HepG2 (cell line): ENCODE results near the gene JPT2. TPM values are rescaled to one million over a fixed set of nuclear protein-coding genes. Genes with fewer than 3 reads are reported as not detected.

Source experiments
- ATAC-seq: fragments of 200-7000 bp; cut with Tn5 transposase; 3 replicates; pipeline ENCODE4 v1.9.1; 2020; ENCODE audit warnings: mild to moderate bottlenecking, moderate library complexity
- BruUV-seq: library from RNA; stranded (reverse); fragments of 400-500 nt; replicated peaks from 2 replicates; lab custom pipeline; 2021; lab: Mats Ljungman, UMichigan
- CTCF ChIA-PET: fragments of 300-600 bp; formaldehyde crosslinking; extraction: SDS; loops from one replicate; lab custom pipeline; 2021; ENCODE audit warnings: low total read pairs, inconsistent platforms, low intra/inter-chr PET ratio; lab: Yijun Ruan, JAX
- POLR2A ChIA-PET: fragments of 350-600 bp; sonication (Branson Sonifier 250); formaldehyde crosslinking; loops from one replicate; lab custom pipeline; 2020; ENCODE audit warnings: antibody characterized with exemption, inconsistent platforms; lab: Yijun Ruan, JAX
- DNase-seq: peaks from one replicate; pipeline ENCODE4 v3.0.0-alpha.2; 2015; ENCODE audit warnings: low spot score
- FAIRE-seq: peaks from 3 replicates; lab custom pipeline; 2011; peaks lifted over from hg19 to GRCh38; lab: Jason Lieb, UNC
- H2AFZ ChIP-seq: one replicate; pipeline ENCODE4 v1.6.1; 2011; ENCODE audit warnings: low read length, inconsistent platforms
- H3K27ac ChIP-seq: fragments of 300-600 bp; 3 replicates; pipeline ENCODE4 v1.8.0; 2011; ENCODE audit warnings: mixed run types, mild to moderate bottlenecking, mixed read lengths, low read length, inconsistent platforms; ENCODE audit not compliant: insufficient read depth; ENCODE audit errors: extremely low read length
- H3K27me3 ChIP-seq, 2 experiments: fragments of 200-600 bp in 1 of 2; 2 replicates in 1 of 2; 3 replicates in 1 of 2; pipeline versions ENCODE4 v1.6.0 to v1.8.0; 2011; ENCODE audit warnings: low read length in 2 of 2, mild to moderate bottlenecking in 2 of 2, moderate library complexity in 2 of 2, inconsistent platforms in 1 of 2; ENCODE audit not compliant: insufficient read depth in 2 of 2, control insufficient read depth in 1 of 2
- H3K36me3 ChIP-seq, 2 experiments: fragments of 200-600 bp in 1 of 2; replicated peaks in 1 of 2; 2 replicates in 1 of 2; 3 replicates in 1 of 2; pipeline versions ENCODE4 v1.5.1 to v1.8.0; 2011; ENCODE audit warnings: low read length in 2 of 2, inconsistent platforms in 1 of 2; ENCODE audit not compliant: insufficient read depth in 2 of 2, control insufficient read depth in 1 of 2
- H3K4me1 ChIP-seq: 2 replicates; pipeline ENCODE4 v1.5.1; 2012; ENCODE audit warnings: low read length, inconsistent platforms; ENCODE audit not compliant: insufficient read depth
- H3K4me2 ChIP-seq: 2 replicates; pipeline ENCODE4 v1.6.0; 2011; ENCODE audit warnings: low read depth, low read length, inconsistent platforms
- H3K4me3 ChIP-seq, 3 experiments: fragments of 200-600 bp in 1 of 3; sonication (generic), shearing (Covaris generic) in 1 of 3; replicated peaks in 1 of 3; 2 replicates each; pipeline ENCODE4 v1.5.1; 2011 to 2016; ENCODE audit warnings: low read length in 3 of 3, inconsistent platforms in 2 of 3, low read depth in 2 of 3, mild to moderate bottlenecking in 2 of 3, control low read depth in 1 of 3, mixed read lengths in 1 of 3; ENCODE audit not compliant: insufficient read depth in 1 of 3
- H3K79me2 ChIP-seq: one replicate; pipeline ENCODE4 v1.6.1; 2011; ENCODE audit warnings: low read length, inconsistent platforms; ENCODE audit not compliant: insufficient read depth
- H3K9ac ChIP-seq: 2 replicates; pipeline ENCODE4 v1.6.0; 2011; ENCODE audit warnings: mild to moderate bottlenecking, low read depth, low read length, inconsistent platforms; ENCODE audit not compliant: insufficient read depth
- H3K9me3 ChIP-seq: 2 replicates; pipeline ENCODE4 v1.5.1; 2012; ENCODE audit warnings: mild to moderate bottlenecking, low read length
- H4K20me1 ChIP-seq: 2 replicates; pipeline ENCODE4 v1.6.0; 2011; ENCODE audit warnings: inconsistent platforms, mild to moderate bottlenecking, low read length, moderate library complexity; ENCODE audit not compliant: insufficient read depth
- ARNT2 ChIP-seq: sonication (generic); formaldehyde crosslinking; IDR thresholded peaks from 2 replicates; pipeline ENCODE4 v1.8.0; 2022; ENCODE audit warnings: mild to moderate bottlenecking, low read depth, missing genetic modification reagents, moderate library complexity
- ATF7 ChIP-seq, 2 experiments: fragments of 450-650 bp in 1 of 2; sonication (generic) in 1 of 2; formaldehyde crosslinking in 1 of 2; IDR thresholded peaks; 2 replicates each; pipeline versions ENCODE4 v1.4.0 to v1.6.1; 2016 to 2020; ENCODE audit warnings: antibody characterized with exemption in 1 of 2, mild to moderate bottlenecking in 1 of 2, missing genetic modification reagents in 1 of 2
- E2F5 ChIP-seq: sonication (generic); formaldehyde crosslinking; conservative IDR thresholded peaks from 2 replicates; pipeline ENCODE4 v1.4.0; 2020; ENCODE audit warnings: missing genetic modification reagents
- FOXP1 ChIP-seq, 2 experiments: fragments of 450-650 bp in 1 of 2; IDR thresholded peaks; 2 replicates each; pipeline ENCODE4 v1.6.1; 2017 to 2018; ENCODE audit warnings: antibody characterized with exemption in 1 of 2
- IRX3 ChIP-seq: sonication (generic); formaldehyde crosslinking; IDR thresholded peaks from 2 replicates; pipeline ENCODE4 v1.8.1; 2023; ENCODE audit warnings: mild to moderate bottlenecking, low read depth, missing genetic modification reagents, borderline replicate concordance
- NPAS2 ChIP-seq: sonication (generic); formaldehyde crosslinking; IDR thresholded peaks from 2 replicates; pipeline ENCODE4 v1.8.0; 2022; ENCODE audit warnings: mild to moderate bottlenecking, missing genetic modification reagents, borderline replicate concordance
- PRDM15 ChIP-seq: sonication (generic); formaldehyde crosslinking; IDR thresholded peaks from 2 replicates; pipeline ENCODE4 v1.4.0; 2020; ENCODE audit warnings: missing genetic modification reagents
- RBM22 ChIP-seq: fragments of 200-400 bp; formaldehyde crosslinking; optimal IDR thresholded peaks from 2 replicates; pipeline ENCODE3; 2017; ENCODE audit warnings: mild to moderate bottlenecking, low read length, moderate library complexity
- REPIN1 ChIP-seq: sonication (generic); formaldehyde crosslinking; IDR thresholded peaks from 2 replicates; pipeline ENCODE4 v1.8.0; 2022; ENCODE audit warnings: missing genetic modification reagents, low read depth, mild to moderate bottlenecking, borderline replicate concordance
- SMAD3 ChIP-seq: sonication (generic); formaldehyde crosslinking; IDR thresholded peaks from 2 replicates; pipeline ENCODE4 v1.4.0; 2020; ENCODE audit warnings: missing genetic modification reagents
- SMC3 ChIP-seq: IDR thresholded peaks from 2 replicates; pipeline ENCODE4 v1.6.1; 2011; ENCODE audit warnings: low read length, improper control_type of control experiment
- THYN1 ChIP-seq: sonication (generic); formaldehyde crosslinking; IDR thresholded peaks from 2 replicates; pipeline ENCODE4 v1.8.1; 2023; ENCODE audit warnings: low read depth, mild to moderate bottlenecking, moderate library complexity, missing genetic modification reagents, borderline replicate concordance
- ZFP82 ChIP-seq: sonication (generic); formaldehyde crosslinking; IDR thresholded peaks from 2 replicates; pipeline ENCODE4 v1.5.1; 2020; ENCODE audit warnings: mild to moderate bottlenecking, missing genetic modification reagents, borderline replicate concordance
- ZIK1 ChIP-seq: sonication (generic); formaldehyde crosslinking; IDR thresholded peaks from 2 replicates; pipeline ENCODE4 v1.5.0; 2020; ENCODE audit warnings: mild to moderate bottlenecking, low read depth, missing genetic modification reagents, borderline replicate concordance
- ZNF264 ChIP-seq: sonication (generic); formaldehyde crosslinking; IDR thresholded peaks from 2 replicates; pipeline ENCODE4 v1.4.0; 2020; ENCODE audit warnings: missing genetic modification reagents
- WGBS: methylation state at CpG from one replicate; pipeline ENCODE4 v1.1.6; 2017; ENCODE audit warnings: low lambda C conversion rate; 5-methylcytosine and 5-hydroxymethylcytosine counted together
- in situ Hi-C: cut with HindIII; loops from 2 replicates; pipeline ENCODE4 v1.10.0; 2017; ENCODE audit warnings: low pct_unique_long_range_greater_than_20kb; ENCODE audit not compliant: extremely low pct_ligation_motif_present
- intact Hi-C: fragments of 100-400 bp; cut with micrococcal nuclease; formaldehyde crosslinking; loops from one replicate; pipeline ENCODE4 v1.10.0; 2022; ENCODE audit not compliant: unreplicated experiment
- polyA plus RNA-seq, 8 experiments: library from polyadenylated mRNA; depleted of rRNA in 3 of 8; stranded (reverse) in 7 of 8; unstranded in 1 of 8; fragments of >200 nt; fragmentation: Illumina TruSeq in 4 of 8; extraction: Trizol in 4 of 8; gene quantifications; 2 replicates each; pipeline versions ENCODE4 v1.2.1 to v1.2.3, GENCODE V29; 2011 to 2016; ENCODE audit warnings: low read depth in 4 of 8, missing spikeins in 1 of 8, mixed read lengths in 1 of 8; ENCODE audit not compliant: insufficient read depth in 1 of 8
- total RNA-seq, 5 experiments: library from RNA; depleted of rRNA; stranded (reverse); fragments of >200 nt; fragmentation: Illumina TruSeq; extraction: Trizol; gene quantifications; 2 replicates each; pipeline ENCODE4 v1.2.3, GENCODE V29; 2016; ENCODE audit warnings: low read depth in 1 of 5
- TF ChIP-seq, protein P1 (sequence below): sonication (generic); formaldehyde crosslinking; conservative IDR thresholded peaks from 2 replicates; pipeline ENCODE4 v1.4.0; 2020; ENCODE audit warnings: mild to moderate bottlenecking, missing genetic modification reagents, moderate library complexity

The JPT2 gene
- total and polyA plus RNA-seq, 2 of the 13 experiments (the other 11 are each of a cell fraction or from before 2014, with no cell fraction given) = 53.5 to 89.4 TPM

- H3K36me3 ChIP-seq = peaks cover 6 to 17% of the 10 kb centered on the region in 2 experiments; a peak in 4 of 5 replicates
- H3K27ac ChIP-seq = no peak overlapping the region
- DNase-seq (no peak), ATAC-seq (no peak), FAIRE-seq (no peak)
- no peaks in the 10 kb centered on the region for H3K79me2 ChIP-seq
- H3K4me2 ChIP-seq = no peak overlapping the region
- BruUV-seq = no TSS peak
- intact Hi-C loops (no loop called here), in situ Hi-C loops (no loop called here)
- WGBS = 97% methylated on average over 32 of the region's 33 CpGs
- H2AFZ ChIP-seq = no peak overlapping the region
- POLR2A ChIA-PET = no interaction called here
- TF ChIP-seq E2F5 (CRISPR knock-in tag) = no peak
- no peak for TF ChIP-seq RBM22
- TF ChIP-seq, protein P1, sequence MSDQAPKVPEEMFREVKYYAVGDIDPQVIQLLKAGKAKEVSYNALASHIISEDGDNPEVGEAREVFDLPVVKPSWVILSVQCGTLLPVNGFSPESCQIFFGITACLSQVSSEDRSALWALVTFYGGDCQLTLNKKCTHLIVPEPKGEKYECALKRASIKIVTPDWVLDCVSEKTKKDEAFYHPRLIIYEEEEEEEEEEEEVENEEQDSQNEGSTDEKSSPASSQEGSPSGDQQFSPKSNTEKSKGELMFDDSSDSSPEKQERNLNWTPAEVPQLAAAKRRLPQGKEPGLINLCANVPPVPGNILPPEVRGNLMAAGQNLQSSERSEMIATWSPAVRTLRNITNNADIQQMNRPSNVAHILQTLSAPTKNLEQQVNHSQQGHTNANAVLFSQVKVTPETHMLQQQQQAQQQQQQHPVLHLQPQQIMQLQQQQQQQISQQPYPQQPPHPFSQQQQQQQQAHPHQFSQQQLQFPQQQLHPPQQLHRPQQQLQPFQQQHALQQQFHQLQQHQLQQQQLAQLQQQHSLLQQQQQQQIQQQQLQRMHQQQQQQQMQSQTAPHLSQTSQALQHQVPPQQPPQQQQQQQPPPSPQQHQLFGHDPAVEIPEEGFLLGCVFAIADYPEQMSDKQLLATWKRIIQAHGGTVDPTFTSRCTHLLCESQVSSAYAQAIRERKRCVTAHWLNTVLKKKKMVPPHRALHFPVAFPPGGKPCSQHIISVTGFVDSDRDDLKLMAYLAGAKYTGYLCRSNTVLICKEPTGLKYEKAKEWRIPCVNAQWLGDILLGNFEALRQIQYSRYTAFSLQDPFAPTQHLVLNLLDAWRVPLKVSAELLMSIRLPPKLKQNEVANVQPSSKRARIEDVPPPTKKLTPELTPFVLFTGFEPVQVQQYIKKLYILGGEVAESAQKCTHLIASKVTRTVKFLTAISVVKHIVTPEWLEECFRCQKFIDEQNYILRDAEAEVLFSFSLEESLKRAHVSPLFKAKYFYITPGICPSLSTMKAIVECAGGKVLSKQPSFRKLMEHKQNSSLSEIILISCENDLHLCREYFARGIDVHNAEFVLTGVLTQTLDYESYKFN (CRISPR knock-in tag) = no peak
- no peak for TF ChIP-seq IRX3
- no peak for TF ChIP-seq ARNT2
- no peak for TF ChIP-seq FOXP1 (IDR thresholded peaks at IDR 0.05)
- TF ChIP-seq FOXP1 (CRISPR knock-in tag; IDR thresholded peaks at IDR 0.05) = no peak
- no peak for TF ChIP-seq ATF7 (IDR thresholded peaks at IDR 0.05)
- no peak for TF ChIP-seq ATF7 (CRISPR knock-in tag; IDR thresholded peaks at IDR 0.05)
- no peak for TF ChIP-seq SMAD3 (CRISPR knock-in tag)
- TF ChIP-seq ZNF264 (CRISPR knock-in tag) = no peak
- TF ChIP-seq ZFP82 = no peak
- TF ChIP-seq THYN1 (CRISPR knock-in tag) = no peak
- no peak for TF ChIP-seq NPAS2 (CRISPR knock-in tag)
- TF ChIP-seq SMC3 = no peak
- TF ChIP-seq ZIK1 = no peak
- no peak for TF ChIP-seq PRDM15
- no peak for TF ChIP-seq REPIN1 (CRISPR knock-in tag)
- TF ChIP-seq, all 625 proteins: peak for 0
- CTCF ChIA-PET = no interaction called here
- Histone ChIP-seq H3K9ac (no peak overlapping the region), H3K4me1 (no peaks in the 10 kb centered on the region), H3K9me3 (peaks cover 19% of the 10 kb centered on the region), H3K4me3 (no peak overlapping the region), H3K27me3 (no peaks in the 10 kb centered on the region), H4K20me1 (no peaks in the 10 kb centered on the region; the same call in 1 of the 2 replicates)
These were observed 62.2 kb downstream of the JPT2 start for GRCh38 chr16:1740234-1740633.
